NCI-H2029 (cell line): ENCODE data around the gene ACBD6.
"Not testable (repeated sequence)": the region's sequence is repeated elsewhere in the genome, so short reads cannot be mapped to it uniquely, and the experiment has no call there.

Source experiments
- DNase-seq: peaks from one replicate; lab custom pipeline; 2025; lab: John Stamatoyannopoulos, UW

Gene ACBD6

GRCh38 chr1:180489313-180489712 is 13.1 kb downstream of the ACBD6 start:
- DNase-seq = no peak

DNA sequence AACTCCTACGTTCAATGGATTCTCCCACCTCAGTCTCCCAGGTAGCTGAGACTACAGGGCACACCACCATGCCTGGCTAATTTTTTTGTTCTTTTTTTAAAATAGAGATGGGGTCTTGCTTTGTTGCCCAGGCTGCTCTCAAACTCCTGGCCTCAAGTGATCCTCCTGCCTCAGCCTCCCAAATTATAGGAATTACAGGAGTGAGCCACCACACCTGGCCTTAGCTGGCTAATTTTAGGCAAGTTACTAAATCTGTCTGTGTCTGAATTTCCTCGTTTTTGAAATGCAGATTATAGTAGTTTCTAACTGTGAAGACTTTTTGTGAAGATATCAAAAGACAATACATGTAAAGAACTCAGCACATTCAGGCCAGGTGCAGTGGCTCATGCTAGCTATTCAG is 13.7 kb downstream of the ACBD6 start:
- no peak for DNase-seq

GRCh38 chr1:180486092-180486491 is 16.3 kb downstream of the ACBD6 start:
- no peak for DNase-seq

- no peak for DNase-seq
These were observed 17.9 kb downstream of the ACBD6 start for GRCh38 chr1:180484490-180484889.

- DNase-seq = peak; percentile 9
These were observed 19.7 kb downstream of the ACBD6 start for GRCh38 chr1:180482425-180483275.

DNA sequence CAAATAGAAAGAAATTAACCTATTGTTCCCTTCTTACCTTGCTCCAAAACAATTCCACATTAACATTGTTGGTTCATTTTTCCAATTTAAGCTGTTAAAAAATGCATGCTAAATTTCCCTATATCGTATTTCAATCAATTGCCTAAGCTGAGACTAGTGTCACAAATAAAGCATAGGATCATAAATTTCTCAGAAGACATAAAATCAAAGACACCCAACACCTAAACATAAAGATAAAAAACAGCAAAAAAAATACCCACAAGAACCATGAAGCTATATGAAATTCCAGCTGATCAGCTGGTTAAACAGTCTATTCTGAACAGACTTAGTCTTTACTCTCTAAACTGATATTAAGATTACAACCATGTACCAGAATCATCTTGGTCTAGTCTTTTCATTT is 32.3 kb downstream of the ACBD6 start:
- no peak for DNase-seq

DNA sequence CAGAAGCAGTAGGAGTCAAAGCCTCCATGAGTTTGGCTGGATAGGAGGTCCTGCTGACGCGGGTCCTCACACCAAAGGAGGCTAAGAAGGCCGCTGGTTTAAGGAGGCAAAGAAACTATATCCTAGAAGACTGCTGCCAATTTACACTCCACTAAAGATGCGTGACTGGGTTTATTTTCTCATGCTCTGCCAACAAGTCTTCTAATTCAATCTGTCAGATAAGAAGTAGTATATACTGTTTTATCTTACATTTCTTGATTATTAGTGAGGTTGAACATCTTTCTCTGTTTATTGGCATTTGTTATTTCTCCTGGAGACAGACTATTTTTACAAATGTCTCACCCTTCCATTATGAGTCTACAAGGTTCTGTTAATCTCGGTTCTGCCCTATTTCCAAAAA is 34.1 kb downstream of the ACBD6 start:
- DNase-seq = no peak

DNA sequence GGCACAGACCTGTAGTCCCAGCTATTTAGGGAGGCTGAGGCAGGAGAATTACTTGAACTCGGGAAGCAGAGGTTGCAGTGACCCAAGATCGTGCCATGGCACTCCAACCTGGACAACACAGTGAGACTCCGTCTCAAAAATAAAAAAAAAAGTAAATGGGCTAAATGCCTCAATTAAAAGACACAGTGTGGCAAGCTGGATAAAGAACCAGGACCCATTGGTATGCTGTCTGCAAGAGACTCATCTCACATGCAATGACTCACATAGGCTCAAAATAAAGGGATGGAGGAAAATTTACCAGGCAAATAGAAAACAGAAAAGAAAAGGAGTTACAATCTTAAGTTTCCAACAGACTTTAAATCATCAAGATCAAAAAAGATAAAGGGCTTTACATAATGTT is 40.3 kb downstream of the ACBD6 start:
- no peak for DNase-seq

GRCh38 chr1:180461682-180462081 is 40.7 kb downstream of the ACBD6 start:
- DNase-seq = not testable (repeated sequence)

- DNase-seq = no peak
These were observed 43.6 kb downstream of the ACBD6 start for GRCh38 chr1:180458807-180459206.

- DNase-seq = no peak
These were observed 46.2 kb downstream of the ACBD6 start for GRCh38 chr1:180456191-180456590.

DNA sequence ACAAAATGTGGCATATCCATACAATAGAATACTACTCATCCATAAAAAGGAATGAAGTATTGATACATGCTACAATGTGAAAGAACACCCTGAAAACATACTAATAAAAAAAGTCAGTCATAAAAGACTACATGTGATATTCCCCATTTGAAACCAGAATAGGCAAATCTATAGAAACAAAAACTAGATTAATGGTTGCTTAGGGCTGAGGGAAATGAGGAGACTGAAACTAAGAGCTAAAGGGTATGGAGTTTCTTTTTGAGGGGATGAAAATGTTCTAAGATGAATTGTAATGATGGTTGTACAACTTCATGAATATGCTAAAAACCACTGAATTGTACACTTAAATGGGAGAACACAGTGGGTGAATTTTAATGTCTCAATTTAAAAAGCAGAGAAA is 50.9 kb downstream of the ACBD6 start:
- no peak for DNase-seq

DNA sequence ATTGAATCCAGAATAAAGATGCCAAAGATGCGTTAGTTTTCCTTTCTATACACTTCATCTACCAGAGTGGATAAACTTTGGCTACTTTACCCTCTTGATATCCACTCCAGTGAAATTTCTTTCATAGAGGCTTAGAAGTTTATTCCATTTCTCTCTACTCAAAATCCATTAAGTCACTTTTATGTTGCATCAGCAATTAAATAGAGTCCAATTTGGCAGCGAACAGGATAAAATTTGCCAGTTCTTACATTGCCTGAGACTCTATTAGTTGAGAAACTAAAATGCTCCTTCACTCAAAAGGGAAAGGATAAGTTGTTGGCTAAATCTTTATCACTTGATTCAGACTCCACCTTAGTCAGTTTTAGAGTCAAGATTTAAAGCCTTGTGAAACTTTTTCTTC is 57.9 kb downstream of the ACBD6 start:
- DNase-seq = no peak

DNA sequence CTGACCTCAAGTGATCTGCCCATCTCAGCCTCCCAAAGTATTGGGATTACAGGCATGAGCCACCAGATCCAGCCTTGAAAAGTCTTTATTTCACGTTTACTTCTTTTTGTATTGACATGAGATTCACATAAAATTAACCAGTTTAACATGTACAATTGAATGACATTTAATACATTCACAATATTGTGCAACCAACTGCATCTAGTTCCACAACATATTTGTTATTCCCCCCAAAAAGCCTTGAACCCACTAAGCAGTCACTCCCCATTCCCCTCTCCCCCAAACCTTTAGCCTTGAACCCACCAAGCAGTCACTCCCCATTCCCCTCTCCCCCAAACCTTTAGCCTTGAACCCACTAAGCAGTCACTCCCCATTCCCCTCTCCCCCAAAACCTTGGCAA is 62.0 kb downstream of the ACBD6 start:
- no peak for DNase-seq

DNA sequence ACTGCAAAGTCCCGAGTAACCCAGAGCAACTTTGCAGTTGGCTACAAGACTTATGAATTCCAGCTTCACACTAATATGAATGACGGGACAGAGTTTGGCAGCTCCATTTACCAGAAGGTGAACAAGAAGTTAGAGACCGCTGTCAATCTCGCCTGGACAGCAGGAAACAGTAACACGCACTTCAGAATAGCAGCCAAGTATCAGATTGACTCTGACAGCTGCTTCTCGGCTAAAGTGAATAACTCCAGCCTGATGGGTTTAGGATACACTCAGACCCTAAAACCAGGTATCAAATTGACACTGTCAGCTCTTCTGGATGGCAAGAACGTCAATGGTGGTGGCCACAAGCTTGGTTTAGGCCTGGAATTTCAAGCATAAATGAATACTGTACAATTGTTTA is 66.8 kb downstream of the ACBD6 start:
- DNase-seq = no peak

DNA sequence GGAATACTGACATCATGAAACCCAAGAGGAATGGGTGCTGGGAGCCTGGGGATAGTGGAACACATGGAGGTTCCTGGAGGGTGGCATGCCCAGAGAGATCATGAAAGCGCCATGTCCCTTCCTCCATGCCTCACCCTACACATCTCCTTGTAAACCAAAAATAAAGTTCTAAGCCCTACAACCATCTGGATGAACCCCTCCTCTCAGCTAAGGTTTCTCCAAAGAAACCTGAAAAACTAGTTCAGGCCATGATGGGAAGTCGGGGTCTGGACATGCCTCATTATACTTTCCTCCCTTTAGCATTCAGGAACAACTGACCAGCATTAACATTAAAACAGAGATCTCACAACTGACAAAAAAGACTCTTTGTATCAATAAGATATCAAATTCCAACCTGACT is 68.5 kb downstream of the ACBD6 start:
- no peak for DNase-seq

DNA sequence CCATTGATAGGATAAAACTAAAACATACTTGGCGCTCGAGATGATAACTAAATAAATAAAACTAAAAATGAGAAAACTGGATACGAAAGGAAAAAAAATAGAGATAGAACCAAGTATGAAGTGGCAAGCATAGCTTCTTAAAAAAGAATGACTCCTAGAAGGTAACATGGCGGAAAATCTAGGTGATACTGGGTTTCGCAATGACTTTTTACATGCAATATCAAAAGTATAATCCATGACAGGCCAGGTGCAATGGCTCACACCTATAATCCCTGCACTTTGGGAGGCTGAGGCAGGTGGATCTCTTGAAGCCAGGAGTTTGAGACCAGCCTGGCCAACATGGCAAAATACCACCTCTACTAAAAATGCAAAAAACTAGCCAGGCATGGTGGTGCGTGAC is 70.7 kb downstream of the ACBD6 start:
- DNase-seq = no peak

- no peak for DNase-seq
These were observed 73.3 kb downstream of the ACBD6 start for GRCh38 chr1:180428782-180429695.

DNA sequence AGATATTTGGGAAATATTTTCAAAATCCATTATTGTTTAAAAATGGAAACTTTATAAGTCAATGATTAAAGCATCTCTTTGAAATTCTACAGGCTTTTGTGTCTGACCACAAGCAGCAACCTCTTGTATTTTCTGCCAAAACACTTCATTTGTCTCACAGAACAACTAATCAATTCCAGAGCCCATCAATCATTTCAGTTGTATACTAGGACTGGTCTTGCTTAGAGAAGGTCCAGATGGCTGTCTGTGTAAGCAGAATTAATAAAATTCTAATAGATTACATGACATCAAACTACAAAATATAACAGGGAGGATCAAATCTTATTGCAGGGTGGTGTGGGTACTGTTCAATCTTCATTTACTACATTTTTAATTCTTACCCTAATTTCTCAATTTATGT is 76.4 kb downstream of the ACBD6 start:
- DNase-seq = no peak

- no peak for DNase-seq
These were observed 77.4 kb downstream of the ACBD6 start for GRCh38 chr1:180424848-180425457.

- no peak for DNase-seq
These were observed 80.8 kb downstream of the ACBD6 start for GRCh38 chr1:180421614-180422013.

GRCh38 chr1:180421145-180421544 is 81.2 kb downstream of the ACBD6 start:
- DNase-seq = not testable (repeated sequence)
